G401.6 (cell line): ENCODE measurements around the gene SFTPB.

ENCODE experiments used
- FAIRE-seq: peaks from 2 replicates; lab custom pipeline; 2012; peaks lifted over from hg19 to GRCh38; lab: Jason Lieb, UNC

SFTPB gene

DNA sequence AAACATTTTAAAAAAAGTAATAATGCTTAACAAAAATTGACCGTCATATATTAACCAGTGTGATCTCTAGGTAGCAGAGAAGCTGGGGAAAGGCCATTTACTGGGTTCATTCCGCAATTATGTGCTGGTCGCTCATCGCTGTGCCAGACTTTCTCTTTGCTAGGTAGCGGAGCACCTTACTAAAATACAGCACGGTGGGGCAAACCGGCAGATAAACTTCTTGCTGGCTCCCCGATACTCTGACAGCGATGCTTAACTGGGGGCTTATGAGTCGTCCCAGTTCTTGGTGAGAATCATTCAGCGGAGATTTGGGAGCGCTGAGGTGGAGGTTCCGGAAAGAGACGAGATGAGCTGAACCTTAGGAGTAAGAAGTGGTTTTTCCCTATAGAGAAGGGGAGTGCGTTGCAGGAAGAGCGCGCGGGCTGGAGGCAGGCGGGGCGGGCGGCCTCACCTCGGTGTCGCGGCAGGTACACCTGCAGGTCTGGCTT lies 56.7 kb downstream of the SFTPB start:
- FAIRE-seq: no peak
